CD14-positive monocyte (primary cell): ENCODE data around the gene NDUFB11. TPM values are rescaled to one million over a fixed set of nuclear protein-coding genes. Genes with fewer than 3 reads are reported as not detected.

Experiments
- DNase-seq, 3 donors: peaks; one replicate each; pipeline ENCODE4 v3.0.0-alpha.2; 2011 to 2022
- H2AFZ ChIP-seq: 2 replicates; pipeline ENCODE4 v1.6.0; 2012; ENCODE audit warnings: mild to moderate bottlenecking, low read depth, low read length, inconsistent platforms; ENCODE audit not compliant: insufficient read depth, poor library complexity, severe bottlenecking
- H3K27ac ChIP-seq, 2 donors: 1 replicate in 1 of 2; 2 replicates in 1 of 2; pipeline ENCODE4 v1.5.1; 2012 to 2013; ENCODE audit warnings: low read length in 2 of 2, control low read depth in 1 of 2, inconsistent platforms in 1 of 2, low read depth in 1 of 2, mild to moderate bottlenecking in 1 of 2
- H3K27me3 ChIP-seq, 2 donors: one replicate each; pipeline versions ENCODE4 v1.6.0 to v1.6.1; 2011 to 2013; ENCODE audit warnings: low read length in 2 of 2; ENCODE audit not compliant: control insufficient read depth in 2 of 2, insufficient read depth in 2 of 2
- H3K36me3 ChIP-seq, 2 donors: replicated peaks in 1 of 2; 1 replicate in 1 of 2; 2 replicates in 1 of 2; pipeline versions ENCODE4 v1.5.1 to v1.6.1; 2012 to 2013; ENCODE audit warnings: low read length in 2 of 2, control low read depth in 1 of 2, inconsistent platforms in 1 of 2, mild to moderate bottlenecking in 1 of 2; ENCODE audit not compliant: insufficient read depth in 2 of 2, control insufficient read depth in 1 of 2
- H3K4me1 ChIP-seq, 2 donors: 1 replicate in 1 of 2; 2 replicates in 1 of 2; pipeline versions ENCODE4 v1.5.1 to v1.6.1; 2012 to 2013; ENCODE audit warnings: low read length in 2 of 2, control low read depth in 1 of 2, inconsistent platforms in 1 of 2, mild to moderate bottlenecking in 1 of 2, moderate library complexity in 1 of 2; ENCODE audit not compliant: insufficient read depth in 2 of 2, control insufficient read depth in 1 of 2
- H3K4me2 ChIP-seq: replicated peaks from 2 replicates; pipeline ENCODE3; 2012; ENCODE audit warnings: low read length, moderate library complexity, mild to moderate bottlenecking; ENCODE audit not compliant: poor library complexity, severe bottlenecking; ENCODE audit errors: extremely low read depth
- H3K4me3 ChIP-seq, 3 experiments: fragments of 200-600 bp in 1 of 3; sonication (generic) in 1 of 3; replicated peaks in 1 of 3; 1 replicate in 2 of 3; 2 replicates in 1 of 3; pipeline ENCODE4 v1.5.1; 2011 to 2013; ENCODE audit warnings: low read length in 3 of 3, mild to moderate bottlenecking in 3 of 3, control low read depth in 2 of 3, low read depth in 2 of 3, inconsistent platforms in 1 of 3, moderate library complexity in 1 of 3
- H3K79me2 ChIP-seq: 2 replicates; pipeline ENCODE4 v1.6.0; 2012; ENCODE audit warnings: mild to moderate bottlenecking, control low read depth, inconsistent platforms, low read length, moderate library complexity; ENCODE audit not compliant: insufficient read depth
- H3K9ac ChIP-seq: 2 replicates; pipeline ENCODE4 v1.6.0; 2017; ENCODE audit warnings: low read length, mild to moderate bottlenecking; ENCODE audit not compliant: insufficient read depth, poor library complexity, severe bottlenecking
- H3K9me3 ChIP-seq, 2 donors: replicated peaks in 1 of 2; 1 replicate in 1 of 2; 2 replicates in 1 of 2; pipeline versions ENCODE4 v1.5.1 to v1.6.1; 2012 to 2013; ENCODE audit warnings: low read length in 2 of 2, control low read depth in 1 of 2; ENCODE audit not compliant: control insufficient read depth in 1 of 2, insufficient read depth in 1 of 2
- H4K20me1 ChIP-seq: 2 replicates; pipeline ENCODE4 v1.6.0; 2012; ENCODE audit warnings: mild to moderate bottlenecking, low read length, control low read depth, moderate library complexity; ENCODE audit not compliant: insufficient read depth
- H3K27ac Mint-ChIP-seq, 7 donors: one replicate each; pipeline ENCODE4 v1.8.0; 2020; ENCODE audit warnings: mild to moderate bottlenecking in 7 of 7, mixed read lengths in 7 of 7, moderate library complexity in 6 of 7, inconsistent platforms in 2 of 7
- H3K27me3 Mint-ChIP-seq, 3 donors: one replicate each; pipeline ENCODE4 v1.8.0; 2021 to 2022; ENCODE audit warnings: low read depth in 3 of 3, mild to moderate bottlenecking in 3 of 3, mixed read lengths in 3 of 3, moderate library complexity in 3 of 3, inconsistent platforms in 1 of 3
- H3K36me3 Mint-ChIP-seq, 2 donors: one replicate each; pipeline ENCODE4 v1.8.0; 2020; ENCODE audit warnings: mixed read lengths in 2 of 2, inconsistent platforms in 1 of 2, mild to moderate bottlenecking in 1 of 2
- H3K4me1 Mint-ChIP-seq: one replicate; pipeline ENCODE4 v1.8.0; 2020; ENCODE audit warnings: mild to moderate bottlenecking, mixed read lengths
- H3K4me3 Mint-ChIP-seq, 2 donors: one replicate each; pipeline ENCODE4 v1.8.0; 2020; ENCODE audit warnings: mild to moderate bottlenecking in 2 of 2, mixed read lengths in 2 of 2, moderate library complexity in 1 of 2
- H3K9me3 Mint-ChIP-seq, 7 donors: one replicate each; pipeline ENCODE4 v1.8.0; 2020 to 2022; ENCODE audit warnings: mixed read lengths in 7 of 7, mild to moderate bottlenecking in 6 of 7, moderate library complexity in 6 of 7, inconsistent platforms in 2 of 7
- CTCF ChIP-seq: fragments of 200-600 bp; IDR thresholded peaks from one replicate; pipeline ENCODE4 v1.8.0; 2022; ENCODE audit warnings: antibody characterized with exemption, mild to moderate bottlenecking
- WGBS: methylation state at CpG from one replicate; pipeline ENCODE4 v1.1.5; 2013; ENCODE audit warnings: missing lambda C conversion rate; ENCODE audit not compliant: insufficient coverage; 5-methylcytosine and 5-hydroxymethylcytosine counted together
- intact Hi-C, 2 donors: fragments of 100-400 bp; cut with micrococcal nuclease; formaldehyde crosslinking; loops; one replicate each; pipeline versions ENCODE4 v1.15.0 to v1.15.1; 2023
- polyA plus RNA-seq, 3 donors: library from polyadenylated mRNA; depleted of rRNA in 1 of 3; unstranded in 2 of 3; stranded (reverse) in 1 of 3; fragments of 300-500 nt in 2 of 3; fragments of >200 nt in 1 of 3; fragmentation: Illumina TruSeq in 2 of 3; gene quantifications; 1 replicate in 2 of 3; 2 replicates in 1 of 3; pipeline ENCODE4 v1.2.3, GENCODE V29; 2012 to 2021

NDUFB11 gene
- polyA plus RNA-seq, 3 donors = 35.2 to 139 (median 104) TPM

GRCh38 chrX:47162927-47163583 lies 18.6 kb upstream of the NDUFB11 start:
- Histone ChIP-seq H3K27me3 (no peaks in the 10 kb centered on the region), H2AFZ (no peak overlapping the region), H3K79me2 (peaks cover 70% of the 10 kb centered on the region), H3K4me2 (no peak overlapping the region), H4K20me1 (peaks cover 32% of the 10 kb centered on the region), H3K4me1 (no peaks in the 10 kb centered on the region), H3K4me3 (no peak overlapping the region), H3K27ac (no peak overlapping the region), H3K36me3 (no peaks in the 10 kb centered on the region), H3K9ac (no peak overlapping the region), H3K9me3 (peaks cover 0 to 7% of the 10 kb centered on the region in 2 donors)
- intact Hi-C loops = no loop called here
- Mint-ChIP-seq H3K36me3 (peaks cover 2 to 15% of the 10 kb centered on the region in 2 donors), H3K27me3 (peaks cover 0 to 41% (median 1%) of the 10 kb centered on the region in 3 donors), H3K4me1 (no peaks in the 10 kb centered on the region), H3K27ac (peak overlapping the region in 1 of 7 donors; percentile 60), H3K9me3 (peaks cover 0 to 14% (median 7%) of the 10 kb centered on the region in 7 donors), H3K4me3 (no peak overlapping the region)
- no peak for TF ChIP-seq CTCF
- no CpG with 5 or more reads among the region's 5 CpGs for WGBS
- DNase-seq = no peak

- Mint-ChIP-seq H3K4me1 (no peaks in the 10 kb centered on the region), H3K36me3 (peaks cover 16 to 38% of the 10 kb centered on the region in 2 donors), H3K27me3 (peaks cover 0 to 51% (median 1%) of the 10 kb centered on the region in 3 donors), H3K9me3 (peaks cover 0 to 19% (median 9%) of the 10 kb centered on the region in 7 donors), H3K27ac (peak overlapping the region in 1 of 7 donors; percentile 79), H3K4me3 (no peak overlapping the region)
- Histone ChIP-seq H2AFZ (no peak overlapping the region), H3K27ac (no peak overlapping the region), H3K9me3 (peaks cover 0 to 7% of the 10 kb centered on the region in 2 donors), H4K20me1 (peaks cover 43% of the 10 kb centered on the region), H3K36me3 (peaks cover 13 to 15% of the 10 kb centered on the region in 2 donors), H3K27me3 (no peaks in the 10 kb centered on the region), H3K4me2 (no peak overlapping the region), H3K4me1 (no peaks in the 10 kb centered on the region), H3K9ac (no peak overlapping the region), H3K79me2 (peaks cover 80% of the 10 kb centered on the region), H3K4me3 (no peak overlapping the region)
- intact Hi-C loops = no loop called here
- TF ChIP-seq CTCF = no peak
- WGBS = no CpG with 5 or more reads among the region's 4 CpGs
- DNase-seq = no peak
Observed at GRCh38 chrX:47160781-47161180, 16.3 kb upstream of the NDUFB11 start.
